Loucy (cell line): Measurements from ENCODE around the gene ITGA11.

ENCODE experiments used
- H2AFZ ChIP-seq: fragments of 200-600 bp; sonication (generic); 2 replicates; pipeline ENCODE4 v1.6.0; 2016; ENCODE audit warnings: antibody characterized with exemption, mild to moderate bottlenecking, low read length, moderate library complexity
- H3F3A ChIP-seq: fragments of 200-600 bp; 2 replicates; pipeline ENCODE4 v1.6.0; 2016; ENCODE audit warnings: antibody characterized with exemption, low read depth, mild to moderate bottlenecking
- H3K27me3 ChIP-seq: fragments of 200-600 bp; sonication (generic); 2 replicates; pipeline ENCODE4 v1.6.1; 2014; ENCODE audit warnings: low read length, mild to moderate bottlenecking; ENCODE audit not compliant: insufficient read depth, poor library complexity, severe bottlenecking
- H3K36me3 ChIP-seq: fragments of 200-600 bp; sonication (generic); 2 replicates; pipeline ENCODE4 v1.6.1; 2016; ENCODE audit warnings: low read length; ENCODE audit not compliant: insufficient read depth
- H3K4me1 ChIP-seq: fragments of 200-600 bp; sonication (generic); 2 replicates; pipeline ENCODE4 v1.5.1; 2014; ENCODE audit warnings: low read length, mild to moderate bottlenecking; ENCODE audit not compliant: insufficient read depth, poor library complexity, severe bottlenecking
- H3K4me2 ChIP-seq: fragments of 200-600 bp; sonication (generic); 2 replicates; pipeline ENCODE4 v1.6.0; 2014; ENCODE audit warnings: antibody characterized with exemption, low read length, low read depth, mild to moderate bottlenecking; ENCODE audit not compliant: poor library complexity, severe bottlenecking
- H3K4me3 ChIP-seq: fragments of 200-600 bp; sonication (generic); 2 replicates; pipeline ENCODE4 v1.5.1; 2014; ENCODE audit warnings: low read length, mild to moderate bottlenecking, mixed read lengths; ENCODE audit not compliant: poor library complexity, severe bottlenecking
- H3K79me2 ChIP-seq: fragments of 200-600 bp; sonication (generic); 2 replicates; pipeline ENCODE4 v1.6.1; 2014; ENCODE audit warnings: low read length; ENCODE audit not compliant: insufficient read depth
- H3K9ac ChIP-seq: fragments of 200-600 bp; sonication (generic); 2 replicates; pipeline ENCODE4 v1.6.0; 2014; ENCODE audit warnings: mild to moderate bottlenecking, low read depth, low read length, moderate library complexity; ENCODE audit not compliant: poor library complexity, severe bottlenecking
- H3K9me2 ChIP-seq: fragments of 200-600 bp; sonication (generic); replicated peaks from 2 replicates; pipeline ENCODE4 v1.6.1; 2016; ENCODE audit warnings: low read depth, low read length, mixed read lengths
- H3K9me3 ChIP-seq: fragments of 200-600 bp; sonication (generic); 2 replicates; pipeline ENCODE4 v1.6.1; 2014; ENCODE audit warnings: mild to moderate bottlenecking, antibody characterized with exemption, low read length, low read depth; ENCODE audit not compliant: insufficient read depth
- H4K20me1 ChIP-seq: fragments of 200-600 bp; sonication (generic); 2 replicates; pipeline ENCODE4 v1.6.0; 2014; ENCODE audit warnings: antibody characterized with exemption, low read length, mild to moderate bottlenecking; ENCODE audit not compliant: insufficient read depth, poor library complexity, severe bottlenecking
- EZH2phosphoT487 ChIP-seq: fragments of 200-600 bp; IDR thresholded peaks from 2 replicates; pipeline ENCODE4 v1.6.1; 2018; ENCODE audit warnings: antibody characterized with exemption, mild to moderate bottlenecking, moderate library complexity, borderline replicate concordance
- TF ChIP-seq, protein P1 (sequence below): fragments of 200-600 bp; sonication (generic); conservative IDR thresholded peaks from 2 replicates; pipeline ENCODE4 v1.5.1; 2014; ENCODE audit warnings: mild to moderate bottlenecking, antibody characterized with exemption, low read length

ITGA11 gene

DNA sequence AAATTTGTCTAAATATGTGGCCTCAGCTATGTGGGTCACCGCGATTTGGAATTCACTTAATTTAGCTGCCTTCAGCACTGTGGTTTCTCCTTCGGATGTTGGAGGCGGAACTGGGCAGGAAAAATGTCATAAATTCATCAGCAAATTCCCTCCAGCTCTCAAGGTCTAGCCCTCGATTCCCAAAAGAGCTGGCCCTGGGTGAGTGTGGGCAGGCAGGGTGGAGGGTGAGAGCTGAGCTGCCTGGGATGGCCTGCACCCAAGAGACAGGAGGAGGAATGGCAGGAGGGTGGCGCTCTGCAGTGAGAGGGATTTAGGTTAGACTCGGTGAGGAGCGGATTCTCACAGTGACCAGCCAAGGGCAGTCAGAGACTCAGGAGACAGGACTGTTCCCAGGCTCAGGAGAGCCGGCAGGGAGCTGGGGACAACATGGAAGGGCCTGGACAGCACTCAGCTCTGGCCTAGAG is 97.3 kb downstream of the ITGA11 start:
- Histone ChIP-seq H3K79me2 (no peaks in the 10 kb centered on the region), H3K9me3 (no peaks in the 10 kb centered on the region), H2AFZ (no peak overlapping the region), H3K9me2 (no peaks in the 10 kb centered on the region), H3F3A (no peaks in the 10 kb centered on the region), H3K4me1 (peaks cover 6% of the 10 kb centered on the region), H3K4me2 (no peak overlapping the region), H3K9ac (no peak overlapping the region), H4K20me1 (no peaks in the 10 kb centered on the region), H3K27me3 (no peaks in the 10 kb centered on the region), H3K4me3 (no peak overlapping the region), H3K36me3 (no peaks in the 10 kb centered on the region)
- no peak for TF ChIP-seq EZH2phosphoT487
- TF ChIP-seq, protein P1, sequence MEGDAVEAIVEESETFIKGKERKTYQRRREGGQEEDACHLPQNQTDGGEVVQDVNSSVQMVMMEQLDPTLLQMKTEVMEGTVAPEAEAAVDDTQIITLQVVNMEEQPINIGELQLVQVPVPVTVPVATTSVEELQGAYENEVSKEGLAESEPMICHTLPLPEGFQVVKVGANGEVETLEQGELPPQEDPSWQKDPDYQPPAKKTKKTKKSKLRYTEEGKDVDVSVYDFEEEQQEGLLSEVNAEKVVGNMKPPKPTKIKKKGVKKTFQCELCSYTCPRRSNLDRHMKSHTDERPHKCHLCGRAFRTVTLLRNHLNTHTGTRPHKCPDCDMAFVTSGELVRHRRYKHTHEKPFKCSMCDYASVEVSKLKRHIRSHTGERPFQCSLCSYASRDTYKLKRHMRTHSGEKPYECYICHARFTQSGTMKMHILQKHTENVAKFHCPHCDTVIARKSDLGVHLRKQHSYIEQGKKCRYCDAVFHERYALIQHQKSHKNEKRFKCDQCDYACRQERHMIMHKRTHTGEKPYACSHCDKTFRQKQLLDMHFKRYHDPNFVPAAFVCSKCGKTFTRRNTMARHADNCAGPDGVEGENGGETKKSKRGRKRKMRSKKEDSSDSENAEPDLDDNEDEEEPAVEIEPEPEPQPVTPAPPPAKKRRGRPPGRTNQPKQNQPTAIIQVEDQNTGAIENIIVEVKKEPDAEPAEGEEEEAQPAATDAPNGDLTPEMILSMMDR, result no peak; the same call in 1 of the 2 replicates

DNA sequence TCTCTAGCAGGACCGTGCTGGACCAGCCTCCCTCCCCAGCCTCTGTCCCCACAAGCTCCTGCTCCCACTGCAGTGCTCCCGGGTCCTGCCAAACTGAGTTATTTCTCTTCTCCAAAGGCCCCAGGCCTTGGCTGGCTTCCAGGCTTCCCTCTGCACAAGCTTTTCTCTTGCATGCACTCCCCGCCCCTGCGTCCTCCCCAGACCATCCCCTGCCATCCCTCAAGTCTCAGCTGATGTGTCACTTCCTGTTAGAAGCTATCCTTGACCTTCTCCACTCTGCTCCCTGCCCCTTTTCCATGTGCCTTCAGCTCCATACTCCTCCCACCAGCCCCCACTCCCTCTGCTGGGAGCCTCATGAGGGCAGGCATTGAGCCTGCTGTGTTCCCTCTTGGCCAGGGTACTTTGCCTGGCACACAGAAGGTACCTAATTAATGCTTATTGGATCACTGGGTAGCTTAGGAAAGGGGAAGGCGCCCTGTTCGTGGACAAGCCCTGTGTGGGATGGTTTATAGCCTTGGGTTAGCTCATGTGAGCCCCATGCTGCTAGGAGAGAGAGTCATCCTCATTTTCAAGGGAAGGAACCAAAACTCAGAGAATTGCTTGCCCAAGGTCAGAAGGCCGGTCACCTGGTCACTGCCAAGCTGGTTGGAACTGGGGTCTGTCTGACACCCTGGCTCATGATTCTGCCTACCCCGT is 98.0 kb downstream of the ITGA11 start:
- no peak overlapping the region for H2AFZ ChIP-seq
- H3K36me3 ChIP-seq, result no peaks in the 10 kb centered on the region
- H3K4me3 ChIP-seq, result no peak overlapping the region
- no peaks in the 10 kb centered on the region for H3F3A ChIP-seq
- no peaks in the 10 kb centered on the region for H3K9me2 ChIP-seq
- no peak overlapping the region for H3K4me2 ChIP-seq
- no peaks in the 10 kb centered on the region for H3K79me2 ChIP-seq
- no peaks in the 10 kb centered on the region for H3K27me3 ChIP-seq
- H3K4me1 ChIP-seq, result peaks cover 6% of the 10 kb centered on the region
- H3K9me3 ChIP-seq, result no peaks in the 10 kb centered on the region
- TF ChIP-seq, protein P1, result no peak
- TF ChIP-seq EZH2phosphoT487, result no peak
- no peak overlapping the region for H3K9ac ChIP-seq
- H4K20me1 ChIP-seq, result no peaks in the 10 kb centered on the region

DNA sequence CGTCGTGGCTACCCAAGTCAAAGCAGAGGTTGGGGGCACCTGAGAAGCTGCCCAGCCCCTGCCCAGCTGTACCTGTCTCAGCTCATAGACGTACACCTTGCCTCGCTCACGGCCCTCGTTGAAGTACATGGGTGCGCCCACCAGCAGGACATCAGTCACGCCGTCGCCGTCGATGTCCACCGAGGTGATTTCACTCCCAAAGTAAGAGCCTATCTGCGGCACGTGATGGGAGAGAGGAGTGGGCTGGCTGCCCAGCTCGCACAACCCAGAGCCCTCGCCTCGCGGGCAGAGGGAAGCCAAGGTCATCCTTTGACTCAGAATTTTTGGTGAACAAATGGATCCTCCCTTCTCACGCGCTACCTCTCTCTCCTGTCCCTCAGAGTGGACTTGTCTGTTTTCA is 99.7 kb downstream of the ITGA11 start:
- no peaks in the 10 kb centered on the region for H3K9me3 ChIP-seq
- H3K4me3 ChIP-seq, result no peak overlapping the region
- H3K9ac ChIP-seq, result no peak overlapping the region
- TF ChIP-seq, protein P1, result no peak
- TF ChIP-seq EZH2phosphoT487, result no peak
- H3K79me2 ChIP-seq, result no peaks in the 10 kb centered on the region
- H3K27me3 ChIP-seq, result no peaks in the 10 kb centered on the region
- no peaks in the 10 kb centered on the region for H3K9me2 ChIP-seq
- no peak overlapping the region for H2AFZ ChIP-seq
- no peaks in the 10 kb centered on the region for H3F3A ChIP-seq
- H3K4me2 ChIP-seq, result no peak overlapping the region
- peaks cover 12% of the 10 kb centered on the region for H3K4me1 ChIP-seq
- no peaks in the 10 kb centered on the region for H4K20me1 ChIP-seq
- H3K36me3 ChIP-seq, result no peaks in the 10 kb centered on the region
